Esophagus muscularis mucosa (tissue), 4 donors: ENCODE results near the gene STS. TPM values are rescaled to one million over a fixed set of nuclear protein-coding genes. Genes with fewer than 3 reads are reported as not detected.

ENCODE experiments used
- DNase-seq: peaks from one replicate; pipeline ENCODE4 v3.0.0-alpha.2; 2017; ENCODE audit errors: extremely low spot score
- H3K27ac ChIP-seq, 4 donors: fragments of 200-600 bp; sonication (generic); replicated peaks in 1 of 4; 1 replicate in 3 of 4; 2 replicates in 1 of 4; pipeline ENCODE4 v1.5.1; 2016 to 2019; ENCODE audit warnings: mild to moderate bottlenecking in 1 of 4
- H3K27me3 ChIP-seq, 4 donors: fragments of 200-600 bp; sonication (generic); one replicate each; pipeline versions ENCODE4 v1.5.1 to v1.6.0; 2016 to 2019
- H3K36me3 ChIP-seq, 4 donors: fragments of 200-600 bp; sonication (generic); one replicate each; pipeline ENCODE4 v1.5.1; 2016 to 2019
- H3K4me1 ChIP-seq, 4 donors: fragments of 200-600 bp; sonication (generic); one replicate each; pipeline ENCODE4 v1.5.1; 2016 to 2019
- H3K4me3 ChIP-seq, 4 donors: fragments of 200-600 bp; sonication (generic); 1 replicate in 2 of 4; 2 replicates in 2 of 4; pipeline ENCODE4 v1.5.1; 2016 to 2019; ENCODE audit warnings: mild to moderate bottlenecking in 4 of 4, moderate library complexity in 1 of 4
- H3K9me3 ChIP-seq, 4 donors: fragments of 200-600 bp; sonication (generic); 1 replicate in 3 of 4; 2 replicates in 1 of 4; pipeline ENCODE4 v1.5.1; 2016 to 2019
- EP300 ChIP-seq: sonication (generic); formaldehyde crosslinking; IDR thresholded peaks from one replicate; pipeline ENCODE4 v1.6.1; 2017; ENCODE audit warnings: antibody characterized with exemption
- POLR2A ChIP-seq: fragments of 450-650 bp; IDR thresholded peaks from one replicate; pipeline ENCODE4 v1.6.1; 2017; ENCODE audit warnings: antibody characterized with exemption, moderate library complexity, mild to moderate bottlenecking, low read depth
- POLR2AphosphoS5 ChIP-seq, 2 donors: sonication (generic); formaldehyde crosslinking; IDR thresholded peaks; one replicate each; pipeline ENCODE4 v1.6.1; 2017; ENCODE audit warnings: antibody characterized with exemption in 2 of 2
- WGBS: methylation state at CpG from one replicate; pipeline ENCODE4 v1.1.5; 2018; 5-methylcytosine and 5-hydroxymethylcytosine counted together
- intact Hi-C: fragments of 100-400 bp; cut with DNase I; formaldehyde crosslinking; loops from one replicate; pipeline ENCODE4 v1.15.1; 2023
- small RNA-seq, 3 donors: library from RNA; depleted of rRNA; stranded (forward); fragments of <200 nt; gene quantifications; one replicate each; pipeline ENCODE3, GENCODE V24; 2016
- total RNA-seq, 4 donors: library from RNA; depleted of rRNA; stranded (reverse); fragments of >200 nt; gene quantifications; one replicate each; pipeline versions ENCODE4 v1.1.0 to v1.2.1, GENCODE V29; 2016
- TF ChIP-seq, protein P1 (sequence below), 3 experiments: fragments of 200-600 bp in 2 of 3; fragments of 450-650 bp in 1 of 3; sonication (generic) in 2 of 3; IDR thresholded peaks; one replicate each; pipeline ENCODE4 v1.5.1; 2017 to 2019; ENCODE audit warnings: antibody characterized with exemption in 3 of 3, mild to moderate bottlenecking in 2 of 3, moderate library complexity in 1 of 3

Gene STS
- total RNA-seq, 4 donors from 2014 or later = 4.6 to 7.9 (median 5.5) TPM

DNA sequence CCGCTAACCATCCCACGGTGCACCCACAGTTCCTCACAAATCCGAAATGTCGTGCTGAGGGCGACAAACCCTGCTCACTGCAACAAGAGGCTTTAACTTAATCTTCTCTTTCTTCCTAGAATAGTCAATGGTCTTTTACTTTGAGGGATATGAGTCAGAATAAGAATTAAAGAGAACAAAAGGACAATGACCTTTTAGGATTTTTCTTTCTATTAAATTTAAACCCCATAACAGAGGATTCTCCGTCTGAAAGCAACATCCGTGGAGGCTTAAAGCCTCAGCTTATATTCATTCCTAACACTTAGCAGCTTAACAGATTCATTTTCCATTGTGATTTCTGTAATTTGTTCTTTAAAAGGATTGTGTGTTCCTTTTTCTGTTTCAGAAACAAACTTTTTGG, 45.4 kb downstream of the STS start:
- Histone ChIP-seq H3K36me3 (no peaks in the 10 kb centered on the region), H3K9me3 (no peaks in the 10 kb centered on the region), H3K4me1 (no peaks in the 10 kb centered on the region), H3K27ac (no peak overlapping the region), H3K27me3 (no peaks in the 10 kb centered on the region), H3K4me3 (no peak overlapping the region)
- no peak for DNase-seq
- intact Hi-C loops = no loop called here
- no peak for TF ChIP-seq POLR2A
- TF ChIP-seq EP300 = no peak
- TF ChIP-seq, protein P1, sequence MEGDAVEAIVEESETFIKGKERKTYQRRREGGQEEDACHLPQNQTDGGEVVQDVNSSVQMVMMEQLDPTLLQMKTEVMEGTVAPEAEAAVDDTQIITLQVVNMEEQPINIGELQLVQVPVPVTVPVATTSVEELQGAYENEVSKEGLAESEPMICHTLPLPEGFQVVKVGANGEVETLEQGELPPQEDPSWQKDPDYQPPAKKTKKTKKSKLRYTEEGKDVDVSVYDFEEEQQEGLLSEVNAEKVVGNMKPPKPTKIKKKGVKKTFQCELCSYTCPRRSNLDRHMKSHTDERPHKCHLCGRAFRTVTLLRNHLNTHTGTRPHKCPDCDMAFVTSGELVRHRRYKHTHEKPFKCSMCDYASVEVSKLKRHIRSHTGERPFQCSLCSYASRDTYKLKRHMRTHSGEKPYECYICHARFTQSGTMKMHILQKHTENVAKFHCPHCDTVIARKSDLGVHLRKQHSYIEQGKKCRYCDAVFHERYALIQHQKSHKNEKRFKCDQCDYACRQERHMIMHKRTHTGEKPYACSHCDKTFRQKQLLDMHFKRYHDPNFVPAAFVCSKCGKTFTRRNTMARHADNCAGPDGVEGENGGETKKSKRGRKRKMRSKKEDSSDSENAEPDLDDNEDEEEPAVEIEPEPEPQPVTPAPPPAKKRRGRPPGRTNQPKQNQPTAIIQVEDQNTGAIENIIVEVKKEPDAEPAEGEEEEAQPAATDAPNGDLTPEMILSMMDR (IDR thresholded peaks at IDR 0.05) = no peak
- TF ChIP-seq POLR2AphosphoS5 (IDR thresholded peaks at IDR 0.05) = no peak
- WGBS = 96% methylated on average over 7 of the region's 7 CpGs

DNA sequence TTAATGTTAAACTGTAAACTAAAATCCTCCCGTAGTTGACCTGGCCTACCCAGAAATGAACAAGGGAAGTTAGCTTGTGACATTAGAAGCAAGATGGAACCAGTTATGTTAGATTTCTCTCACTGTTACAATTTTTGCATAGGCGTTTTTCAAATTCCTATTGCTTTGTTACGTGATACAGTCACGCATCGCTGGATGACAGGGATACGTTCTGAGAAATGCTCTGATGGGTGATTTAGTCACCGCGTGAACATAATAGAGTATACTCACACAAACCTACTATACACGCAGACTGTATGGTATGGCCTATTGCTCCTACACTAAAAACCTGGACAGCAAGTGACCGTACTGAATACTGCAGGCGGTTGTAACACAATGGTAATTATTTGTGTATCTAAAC, 47.1 kb downstream of the STS start:
- intact Hi-C loops = no loop called here
- no peaks in the 10 kb centered on the region for H3K27me3 ChIP-seq
- H3K27ac ChIP-seq = no peak overlapping the region
- TF ChIP-seq POLR2A (no peak), POLR2AphosphoS5 (IDR thresholded peaks at IDR 0.05) (no peak), EP300 (no peak)
- TF ChIP-seq, protein P1 (IDR thresholded peaks at IDR 0.05) = no peak
- H3K36me3 ChIP-seq = no peaks in the 10 kb centered on the region
- no peaks in the 10 kb centered on the region for H3K9me3 ChIP-seq
- DNase-seq = no peak
- no peaks in the 10 kb centered on the region for H3K4me1 ChIP-seq
- no peak overlapping the region for H3K4me3 ChIP-seq
- 98% methylated on average over 11 of the region's 11 CpGs for WGBS

Small RNA genes within 50 kb of the gene (small RNA-seq; reads per million reads assigned to genes)
- 0 to 0.17 (median 0) reads per million in 3 donors for gene MIR4767

Other genes starting within 250 kb of the STS start
- gene PUDP, start 441 bp downstream of the STS start, total RNA-seq = 10 to 100 TPM in 1 of 4 donors, 1 to 10 TPM in 3; 5.6 to 14.2 (median 9.1) TPM